Lower leg skin (tissue), 3 donors: ENCODE measurements around the gene C19orf47.

ENCODE experiments used
- CTCF ChIP-seq, 3 donors: fragments of 450-650 bp; IDR thresholded peaks; one replicate each; pipeline ENCODE4 v1.5.1; 2016; ENCODE audit warnings: antibody characterized with exemption in 3 of 3, mild to moderate bottlenecking in 3 of 3, moderate library complexity in 2 of 3
- POLR2A ChIP-seq, 2 donors: fragments of 450-650 bp; IDR thresholded peaks; one replicate each; pipeline ENCODE4 v1.6.1; 2016 to 2017; ENCODE audit warnings: antibody characterized with exemption in 2 of 2, mild to moderate bottlenecking in 1 of 2, moderate library complexity in 1 of 2

- TF ChIP-seq CTCF (IDR thresholded peaks at IDR 0.05) (no peak), POLR2A (IDR thresholded peaks at IDR 0.05) (no peak)
These were observed 24.5 kb downstream of the C19orf47 start for GRCh38 chr19:40323705-40324104.
